K562 (cell line): ENCODE results near the gene ANKLE1. TPM values are rescaled to one million over a fixed set of nuclear protein-coding genes. Genes with fewer than 3 reads are reported as not detected.
A peak's percentile ranks its signal among the peaks of the same experiment; 100 is the strongest.

ENCODE experiments used
- ATAC-seq: fragments of 200-7000 bp; cut with Tn5 transposase; 3 replicates; pipeline ENCODE4 v1.9.1; 2020; ENCODE audit warnings: moderate library complexity
- BruUV-seq: library from RNA; stranded (reverse); fragments of 400-500 nt; replicated peaks from 2 replicates; lab custom pipeline; 2021; lab: Mats Ljungman, UMichigan
- CTCF ChIA-PET: fragments of 300-600 bp; formaldehyde crosslinking; extraction: SDS; loops from one replicate; lab custom pipeline; 2021; ENCODE audit warnings: low intra/inter-chr PET ratio; lab: Yijun Ruan, JAX
- POLR2A ChIA-PET: fragments of 300-600, 350-650 bp; sonication (Branson Sonifier 250); formaldehyde crosslinking; extraction: SDS; loops from one replicate; lab custom pipeline; 2021; ENCODE audit warnings: antibody characterized with exemption, inconsistent platforms; lab: Yijun Ruan, JAX
- DNase-seq, 4 experiments: peaks; one replicate each; pipeline versions ENCODE4 v3.0.0 to v3.0.0-alpha.2; 2011 to 2018; ENCODE audit warnings: low spot score in 3 of 4, mixed read lengths in 3 of 4; ENCODE audit errors: extremely low read depth in 1 of 4
- FAIRE-seq: peaks from 2 replicates; lab custom pipeline; 2011; peaks lifted over from hg19 to GRCh38; lab: Jason Lieb, UNC
- H2AFZ ChIP-seq: 2 replicates; pipeline ENCODE4 v1.6.0; 2011; ENCODE audit warnings: low read depth, low read length, control low read depth, inconsistent platforms
- H3K27ac ChIP-seq: fragments of 200-600 bp; 3 replicates; pipeline ENCODE4 v1.8.0; 2011; ENCODE audit warnings: low read depth, mild to moderate bottlenecking, control low read depth, inconsistent platforms, low read length, moderate library complexity, mixed read lengths; ENCODE audit errors: extremely low read depth
- H3K27me3 ChIP-seq, 2 experiments: fragments of 300-600 bp in 1 of 2; 2 replicates in 1 of 2; 3 replicates in 1 of 2; pipeline versions ENCODE4 v1.6.0 to v1.8.0; 2011; ENCODE audit warnings: inconsistent platforms in 2 of 2, low read length in 2 of 2, mild to moderate bottlenecking in 1 of 2, mixed read lengths in 1 of 2, moderate library complexity in 1 of 2; ENCODE audit not compliant: control insufficient read depth in 2 of 2, insufficient read depth in 2 of 2
- H3K36me3 ChIP-seq: fragments of 300-600 bp; 3 replicates; pipeline ENCODE4 v1.8.0; 2011; ENCODE audit warnings: mild to moderate bottlenecking, low read length, inconsistent platforms; ENCODE audit not compliant: control insufficient read depth, insufficient read depth
- H3K4me1 ChIP-seq, 2 experiments: fragments of 200-600 bp in 1 of 2; replicated peaks in 1 of 2; 2 replicates in 1 of 2; 3 replicates in 1 of 2; pipeline versions ENCODE4 v1.5.1 to v1.8.0; 2011; ENCODE audit warnings: inconsistent platforms in 2 of 2, low read length in 2 of 2, mild to moderate bottlenecking in 1 of 2, mixed read lengths in 1 of 2, moderate library complexity in 1 of 2; ENCODE audit not compliant: control insufficient read depth in 2 of 2, insufficient read depth in 2 of 2
- H3K4me2 ChIP-seq: 2 replicates; pipeline ENCODE4 v1.6.1; 2011; ENCODE audit warnings: low read length, control low read depth, inconsistent platforms, mixed read lengths; ENCODE audit not compliant: insufficient read depth
- H3K4me3 ChIP-seq: fragments of 200-600 bp; sonication (generic), shearing (Covaris generic); 2 replicates; pipeline ENCODE4 v1.5.1; 2016; ENCODE audit warnings: control low read depth, inconsistent platforms
- H3K79me2 ChIP-seq: fragments of 200-600 bp; 3 replicates; pipeline ENCODE4 v1.8.0; 2011; ENCODE audit warnings: low read length, inconsistent platforms; ENCODE audit not compliant: control insufficient read depth, insufficient read depth
- H3K9ac ChIP-seq, 2 experiments: 2 replicates each; pipeline versions ENCODE4 v1.6.0 to v1.6.1; 2011; ENCODE audit warnings: low read depth in 2 of 2, low read length in 2 of 2, control low read depth in 1 of 2, inconsistent platforms in 1 of 2, mild to moderate bottlenecking in 1 of 2, mixed read lengths in 1 of 2; ENCODE audit not compliant: insufficient read depth in 1 of 2
- H3K9me1 ChIP-seq: one replicate; pipeline ENCODE4 v1.6.0; 2011; ENCODE audit warnings: inconsistent platforms, mild to moderate bottlenecking, low read length, moderate library complexity; ENCODE audit not compliant: control insufficient read depth, insufficient read depth
- H3K9me3 ChIP-seq: replicated peaks from 2 replicates; pipeline ENCODE4 v1.5.1; 2011; ENCODE audit warnings: low read depth, low read length, inconsistent platforms; ENCODE audit not compliant: control insufficient read depth, insufficient read depth
- H4K20me1 ChIP-seq: replicated peaks from 2 replicates; pipeline ENCODE4 v1.6.1; 2011; ENCODE audit warnings: low read length, inconsistent platforms, mixed read lengths; ENCODE audit not compliant: control insufficient read depth, insufficient read depth
- EP400 ChIP-seq: fragments of 450-650 bp; IDR thresholded peaks from 2 replicates; pipeline ENCODE4 v1.6.1; 2017; ENCODE audit warnings: antibody characterized with exemption, mild to moderate bottlenecking, moderate library complexity
- GATAD2A ChIP-seq: fragments of 450-650 bp; IDR thresholded peaks from 2 replicates; pipeline ENCODE4 v1.6.1; 2017
- HNRNPUL1 ChIP-seq: fragments of 200-400 bp; formaldehyde crosslinking; IDR thresholded peaks from 2 replicates; pipeline ENCODE4 v1.6.1; 2017; ENCODE audit warnings: low read length
- ILF3 ChIP-seq: fragments of 450-650 bp; IDR thresholded peaks from 2 replicates; pipeline ENCODE4 v1.6.1; 2018; ENCODE audit warnings: antibody characterized with exemption, mild to moderate bottlenecking, moderate library complexity, borderline replicate concordance
- POLR2G ChIP-seq: fragments of 200-400 bp; formaldehyde crosslinking; IDR thresholded peaks from 2 replicates; pipeline ENCODE4 v1.6.1; 2017; ENCODE audit warnings: low read depth, mild to moderate bottlenecking, antibody characterized with exemption, low read length, moderate library complexity
- RBM22 ChIP-seq: fragments of 200-400 bp; formaldehyde crosslinking; IDR thresholded peaks from 2 replicates; pipeline ENCODE4 v1.6.1; 2018; ENCODE audit warnings: low read length, low read depth; ENCODE audit not compliant: poor library complexity, severe bottlenecking
- WGBS: fragments of 100-300 bp; shearing (Covaris generic); methylation state at CpG from one replicate; pipeline ENCODE4 v1.1.6; 2016; ENCODE audit warnings: low coverage, mixed read lengths; ENCODE audit not compliant: insufficient coverage; ENCODE audit errors: missing lambda C conversion rate; 5-methylcytosine and 5-hydroxymethylcytosine counted together
- in situ Hi-C: fragments of 300-500 bp; cut with MboI; formaldehyde crosslinking; loops from 4 replicates; pipeline ENCODE4 v1.15.0; 2018; ENCODE audit warnings: inconsistent platforms, mixed read lengths
- intact Hi-C: fragments of 100-400 bp; cut with micrococcal nuclease; formaldehyde crosslinking; loops from 2 replicates; pipeline ENCODE4 v1.14.2; 2022
- polyA plus RNA-seq, 8 experiments: library from polyadenylated mRNA; depleted of rRNA in 4 of 8; stranded (reverse) in 5 of 8; unstranded in 3 of 8; fragments of >200 nt; fragmentation: Nextera tagmentation in 2 of 8; fragmentation: Illumina TruSeq in 1 of 8; extraction: Ambion mirVana in 2 of 8; extraction: Trizol in 1 of 8; gene quantifications; 2 replicates each; pipeline versions ENCODE4 v1.2.1 to v1.2.3, GENCODE V29; 2011 to 2014; ENCODE audit warnings: inconsistent platforms in 1 of 8, missing spikeins in 1 of 8
- total RNA-seq, 7 experiments: library from RNA; depleted of rRNA in 6 of 7; stranded (reverse); fragments of >200 nt in 6 of 7; fragmentation: Illumina TruSeq in 2 of 7; extraction: Trizol in 2 of 7; gene quantifications; 2 replicates each; pipeline versions ENCODE4 v1.2.1 to v1.2.3, GENCODE V29; 2011 to 2021; ENCODE audit warnings: low replicate concordance in 1 of 7
- TF ChIP-seq, protein P1 (sequence below): fragments of 450-650 bp; formaldehyde crosslinking; IDR thresholded peaks from 2 replicates; pipeline ENCODE4 v1.4.0; 2020; ENCODE audit warnings: mild to moderate bottlenecking, moderate library complexity
- TF ChIP-seq, protein P2 (sequence below): sonication (generic); formaldehyde crosslinking; IDR thresholded peaks from 2 replicates; pipeline ENCODE4 v1.8.1; 2023; ENCODE audit warnings: mild to moderate bottlenecking, missing genetic modification reagents
- TF ChIP-seq, protein P3 (sequence below): sonication (generic); formaldehyde crosslinking; IDR thresholded peaks from 2 replicates; pipeline ENCODE4 v1.8.1; 2023; ENCODE audit warnings: missing genetic modification reagents, mild to moderate bottlenecking, borderline replicate concordance
- TF ChIP-seq, protein P4 (sequence below), 3 experiments: fragments of 200-800 bp in 1 of 3; sonication (Bioruptor generic) in 1 of 3; sonication (generic) in 1 of 3; formaldehyde crosslinking in 1 of 3; IDR thresholded peaks; 2 replicates each; pipeline versions ENCODE4 v1.6.1 to v1.8.0; 2016 to 2022; ENCODE audit warnings: mild to moderate bottlenecking in 2 of 3, missing compliant biosample characterization in 2 of 3, missing genetic modification characterization in 2 of 3, missing genetic modification reagents in 1 of 3

ANKLE1 gene
- total and polyA plus RNA-seq, 9 of the 15 experiments (the other 6 are each of a cell fraction or from before 2014, with no cell fraction given) = 0.63 to 9.2 (median 2.9) TPM

DNA sequence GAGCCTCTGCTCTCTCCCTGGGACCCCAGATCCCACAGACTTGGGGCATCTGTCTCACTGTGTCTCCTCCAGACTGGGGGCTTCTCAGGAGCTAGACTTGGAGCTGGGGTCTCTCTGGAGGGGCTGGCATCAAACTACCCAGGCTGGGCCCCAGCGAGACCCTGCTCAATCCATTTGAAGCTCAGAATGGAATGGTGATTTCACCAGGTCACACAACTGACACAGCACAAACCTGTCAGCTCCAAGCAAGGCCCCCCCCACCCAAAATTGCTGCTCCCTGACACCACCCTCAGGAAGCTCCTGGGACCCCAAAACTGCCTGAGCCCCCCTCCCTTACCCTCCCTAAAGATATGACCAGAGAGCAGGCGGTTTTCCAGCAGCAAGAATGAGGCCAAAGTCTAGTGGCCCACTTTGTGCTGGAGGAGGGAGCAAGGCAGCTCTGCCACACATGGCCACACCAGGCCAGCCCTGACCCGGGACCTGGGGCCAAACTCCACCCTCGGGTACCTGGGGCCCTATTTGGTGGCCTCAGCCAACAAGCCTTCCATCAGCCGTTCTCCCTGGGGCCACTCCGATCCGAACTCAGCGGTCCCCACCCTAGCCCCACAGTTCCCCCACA lies 38.4 kb upstream of the ANKLE1 start:
- in situ Hi-C loops (no loop called here), intact Hi-C loops (no loop called here)
- POLR2A ChIA-PET = interaction anchor here (0.7 to 11.3 kb wide), 7 partner anchors 9 to 616 kb away, joined by 3 to 129 read pairs (median 4); partner anchors contain the start of genes DDA1, OCEL1 and USE1
- no peak overlapping the region for H2AFZ ChIP-seq
- FAIRE-seq (no peak), ATAC-seq (peak; percentile 4)
- H3K9me1 ChIP-seq = no peaks in the 10 kb centered on the region
- H3K4me3 ChIP-seq = peak overlapping the region; percentile 80
- peak overlapping the region; percentile 86 for H3K27ac ChIP-seq
- no peaks in the 10 kb centered on the region for H3K27me3 ChIP-seq
- peaks cover 30 to 72% of the 10 kb centered on the region in 2 experiments for H3K4me1 ChIP-seq
- H3K79me2 ChIP-seq = peaks cover 54% of the 10 kb centered on the region
- peak overlapping the region; percentile 93 for H3K4me2 ChIP-seq
- H3K9ac ChIP-seq = peak overlapping the region; percentile 65 to 91
- peaks cover 15% of the 10 kb centered on the region for H4K20me1 ChIP-seq
- TF ChIP-seq, protein P1, sequence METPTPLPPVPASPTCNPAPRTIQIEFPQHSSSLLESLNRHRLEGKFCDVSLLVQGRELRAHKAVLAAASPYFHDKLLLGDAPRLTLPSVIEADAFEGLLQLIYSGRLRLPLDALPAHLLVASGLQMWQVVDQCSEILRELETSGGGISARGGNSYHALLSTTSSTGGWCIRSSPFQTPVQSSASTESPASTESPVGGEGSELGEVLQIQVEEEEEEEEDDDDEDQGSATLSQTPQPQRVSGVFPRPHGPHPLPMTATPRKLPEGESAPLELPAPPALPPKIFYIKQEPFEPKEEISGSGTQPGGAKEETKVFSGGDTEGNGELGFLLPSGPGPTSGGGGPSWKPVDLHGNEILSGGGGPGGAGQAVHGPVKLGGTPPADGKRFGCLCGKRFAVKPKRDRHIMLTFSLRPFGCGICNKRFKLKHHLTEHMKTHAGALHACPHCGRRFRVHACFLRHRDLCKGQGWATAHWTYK = no peak
- TF ChIP-seq, protein P2, sequence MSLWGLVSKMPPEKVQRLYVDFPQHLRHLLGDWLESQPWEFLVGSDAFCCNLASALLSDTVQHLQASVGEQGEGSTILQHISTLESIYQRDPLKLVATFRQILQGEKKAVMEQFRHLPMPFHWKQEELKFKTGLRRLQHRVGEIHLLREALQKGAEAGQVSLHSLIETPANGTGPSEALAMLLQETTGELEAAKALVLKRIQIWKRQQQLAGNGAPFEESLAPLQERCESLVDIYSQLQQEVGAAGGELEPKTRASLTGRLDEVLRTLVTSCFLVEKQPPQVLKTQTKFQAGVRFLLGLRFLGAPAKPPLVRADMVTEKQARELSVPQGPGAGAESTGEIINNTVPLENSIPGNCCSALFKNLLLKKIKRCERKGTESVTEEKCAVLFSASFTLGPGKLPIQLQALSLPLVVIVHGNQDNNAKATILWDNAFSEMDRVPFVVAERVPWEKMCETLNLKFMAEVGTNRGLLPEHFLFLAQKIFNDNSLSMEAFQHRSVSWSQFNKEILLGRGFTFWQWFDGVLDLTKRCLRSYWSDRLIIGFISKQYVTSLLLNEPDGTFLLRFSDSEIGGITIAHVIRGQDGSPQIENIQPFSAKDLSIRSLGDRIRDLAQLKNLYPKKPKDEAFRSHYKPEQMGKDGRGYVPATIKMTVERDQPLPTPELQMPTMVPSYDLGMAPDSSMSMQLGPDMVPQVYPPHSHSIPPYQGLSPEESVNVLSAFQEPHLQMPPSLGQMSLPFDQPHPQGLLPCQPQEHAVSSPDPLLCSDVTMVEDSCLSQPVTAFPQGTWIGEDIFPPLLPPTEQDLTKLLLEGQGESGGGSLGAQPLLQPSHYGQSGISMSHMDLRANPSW (CRISPR knock-in tag) = no peak
- TF ChIP-seq EP400 (no peak), RBM22 (peak; percentile 11), ILF3 (no peak), GATAD2A (0 out of 2 replicates have a peak, but pooled peaks have one; percentile 25), HNRNPUL1 (no peak), POLR2G (0 out of 2 replicates have a peak, but pooled peaks have one; percentile 5)
- TF ChIP-seq, protein P3, sequence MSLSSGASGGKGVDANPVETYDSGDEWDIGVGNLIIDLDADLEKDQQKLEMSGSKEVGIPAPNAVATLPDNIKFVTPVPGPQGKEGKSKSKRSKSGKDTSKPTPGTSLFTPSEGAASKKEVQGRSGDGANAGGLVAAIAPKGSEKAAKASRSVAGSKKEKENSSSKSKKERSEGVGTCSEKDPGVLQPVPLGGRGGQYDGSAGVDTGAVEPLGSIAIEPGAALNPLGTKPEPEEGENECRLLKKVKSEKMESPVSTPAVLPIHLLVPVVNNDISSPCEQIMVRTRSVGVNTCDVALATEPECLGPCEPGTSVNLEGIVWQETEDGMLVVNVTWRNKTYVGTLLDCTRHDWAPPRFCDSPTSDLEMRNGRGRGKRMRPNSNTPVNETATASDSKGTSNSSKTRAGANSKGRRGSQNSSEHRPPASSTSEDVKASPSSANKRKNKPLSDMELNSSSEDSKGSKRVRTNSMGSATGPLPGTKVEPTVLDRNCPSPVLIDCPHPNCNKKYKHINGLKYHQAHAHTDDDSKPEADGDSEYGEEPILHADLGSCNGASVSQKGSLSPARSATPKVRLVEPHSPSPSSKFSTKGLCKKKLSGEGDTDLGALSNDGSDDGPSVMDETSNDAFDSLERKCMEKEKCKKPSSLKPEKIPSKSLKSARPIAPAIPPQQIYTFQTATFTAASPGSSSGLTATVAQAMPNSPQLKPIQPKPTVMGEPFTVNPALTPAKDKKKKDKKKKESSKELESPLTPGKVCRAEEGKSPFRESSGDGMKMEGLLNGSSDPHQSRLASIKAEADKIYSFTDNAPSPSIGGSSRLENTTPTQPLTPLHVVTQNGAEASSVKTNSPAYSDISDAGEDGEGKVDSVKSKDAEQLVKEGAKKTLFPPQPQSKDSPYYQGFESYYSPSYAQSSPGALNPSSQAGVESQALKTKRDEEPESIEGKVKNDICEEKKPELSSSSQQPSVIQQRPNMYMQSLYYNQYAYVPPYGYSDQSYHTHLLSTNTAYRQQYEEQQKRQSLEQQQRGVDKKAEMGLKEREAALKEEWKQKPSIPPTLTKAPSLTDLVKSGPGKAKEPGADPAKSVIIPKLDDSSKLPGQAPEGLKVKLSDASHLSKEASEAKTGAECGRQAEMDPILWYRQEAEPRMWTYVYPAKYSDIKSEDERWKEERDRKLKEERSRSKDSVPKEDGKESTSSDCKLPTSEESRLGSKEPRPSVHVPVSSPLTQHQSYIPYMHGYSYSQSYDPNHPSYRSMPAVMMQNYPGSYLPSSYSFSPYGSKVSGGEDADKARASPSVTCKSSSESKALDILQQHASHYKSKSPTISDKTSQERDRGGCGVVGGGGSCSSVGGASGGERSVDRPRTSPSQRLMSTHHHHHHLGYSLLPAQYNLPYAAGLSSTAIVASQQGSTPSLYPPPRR (CRISPR knock-in tag) = no peak
- TF ChIP-seq, protein P4, sequence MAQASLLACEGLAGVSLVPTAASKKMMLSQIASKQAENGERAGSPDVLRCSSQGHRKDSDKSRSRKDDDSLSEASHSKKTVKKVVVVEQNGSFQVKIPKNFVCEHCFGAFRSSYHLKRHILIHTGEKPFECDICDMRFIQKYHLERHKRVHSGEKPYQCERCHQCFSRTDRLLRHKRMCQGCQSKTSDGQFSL (CRISPR knock-in tag; IDR thresholded peaks at IDR 0.05) = peak; percentile 74; the same call in 1 of the 2 replicates
- TF ChIP-seq, protein P4 (tag; IDR thresholded peaks at IDR 0.05) = peak in 1 of 2 experiments; percentile 31; a peak in 1 of 4 replicates
- TF ChIP-seq, all 486 proteins: peak for 4
- no peak for DNase-seq
- BruUV-seq = no TSS peak
- peaks cover 28% of the 10 kb centered on the region; the same call in 2 of the 3 replicates for H3K36me3 ChIP-seq
- CTCF ChIA-PET = no interaction called here
- WGBS = 32% methylated on average over 5 of the region's 8 CpGs
- no peaks in the 10 kb centered on the region for H3K9me3 ChIP-seq
